Keratinocyte (primary cell): ENCODE data around the gene OTOGL.

Experiments used
- CTCF ChIP-seq, 3 experiments: IDR thresholded peaks in 1 of 3; conservative IDR thresholded peaks in 1 of 3; optimal IDR thresholded peaks in 1 of 3; 2 replicates in 2 of 3; 3 replicates in 1 of 3; pipeline versions ENCODE3 to v1.5.1; 2011; ENCODE audit warnings: low read length in 3 of 3, mild to moderate bottlenecking in 3 of 3, moderate library complexity in 2 of 3, control low read depth in 1 of 3, inconsistent platforms in 1 of 3; ENCODE audit not compliant: insufficient read depth in 2 of 3; ENCODE audit errors: extremely low read depth in 1 of 3
- EZH2 ChIP-seq: IDR thresholded peaks from one replicate; pipeline ENCODE4 v1.6.1; 2012; ENCODE audit warnings: inconsistent platforms, mild to moderate bottlenecking, low read length, moderate library complexity

GRCh38 chr12:80230068-80230467, 130.7 kb downstream of the OTOGL start:
- TF ChIP-seq EZH2, result no peak
- TF ChIP-seq CTCF (optimal IDR thresholded peaks at IDR 0.05 in 1 of 3, IDR thresholded peaks at IDR 0.05 in 1 of 3, conservative IDR thresholded peaks at IDR 0.05 in 1 of 3; ENCODE audit: extremely low read depth in 1 of 3, insufficient read depth in 2 of 3, low read length in 3 of 3), result no peak
